ENCODE data around the gene CDC42BPB.

CDC42BPB gene, protein sequence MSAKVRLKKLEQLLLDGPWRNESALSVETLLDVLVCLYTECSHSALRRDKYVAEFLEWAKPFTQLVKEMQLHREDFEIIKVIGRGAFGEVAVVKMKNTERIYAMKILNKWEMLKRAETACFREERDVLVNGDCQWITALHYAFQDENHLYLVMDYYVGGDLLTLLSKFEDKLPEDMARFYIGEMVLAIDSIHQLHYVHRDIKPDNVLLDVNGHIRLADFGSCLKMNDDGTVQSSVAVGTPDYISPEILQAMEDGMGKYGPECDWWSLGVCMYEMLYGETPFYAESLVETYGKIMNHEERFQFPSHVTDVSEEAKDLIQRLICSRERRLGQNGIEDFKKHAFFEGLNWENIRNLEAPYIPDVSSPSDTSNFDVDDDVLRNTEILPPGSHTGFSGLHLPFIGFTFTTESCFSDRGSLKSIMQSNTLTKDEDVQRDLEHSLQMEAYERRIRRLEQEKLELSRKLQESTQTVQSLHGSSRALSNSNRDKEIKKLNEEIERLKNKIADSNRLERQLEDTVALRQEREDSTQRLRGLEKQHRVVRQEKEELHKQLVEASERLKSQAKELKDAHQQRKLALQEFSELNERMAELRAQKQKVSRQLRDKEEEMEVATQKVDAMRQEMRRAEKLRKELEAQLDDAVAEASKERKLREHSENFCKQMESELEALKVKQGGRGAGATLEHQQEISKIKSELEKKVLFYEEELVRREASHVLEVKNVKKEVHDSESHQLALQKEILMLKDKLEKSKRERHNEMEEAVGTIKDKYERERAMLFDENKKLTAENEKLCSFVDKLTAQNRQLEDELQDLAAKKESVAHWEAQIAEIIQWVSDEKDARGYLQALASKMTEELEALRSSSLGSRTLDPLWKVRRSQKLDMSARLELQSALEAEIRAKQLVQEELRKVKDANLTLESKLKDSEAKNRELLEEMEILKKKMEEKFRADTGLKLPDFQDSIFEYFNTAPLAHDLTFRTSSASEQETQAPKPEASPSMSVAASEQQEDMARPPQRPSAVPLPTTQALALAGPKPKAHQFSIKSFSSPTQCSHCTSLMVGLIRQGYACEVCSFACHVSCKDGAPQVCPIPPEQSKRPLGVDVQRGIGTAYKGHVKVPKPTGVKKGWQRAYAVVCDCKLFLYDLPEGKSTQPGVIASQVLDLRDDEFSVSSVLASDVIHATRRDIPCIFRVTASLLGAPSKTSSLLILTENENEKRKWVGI (N-terminal part only)

DNA sequence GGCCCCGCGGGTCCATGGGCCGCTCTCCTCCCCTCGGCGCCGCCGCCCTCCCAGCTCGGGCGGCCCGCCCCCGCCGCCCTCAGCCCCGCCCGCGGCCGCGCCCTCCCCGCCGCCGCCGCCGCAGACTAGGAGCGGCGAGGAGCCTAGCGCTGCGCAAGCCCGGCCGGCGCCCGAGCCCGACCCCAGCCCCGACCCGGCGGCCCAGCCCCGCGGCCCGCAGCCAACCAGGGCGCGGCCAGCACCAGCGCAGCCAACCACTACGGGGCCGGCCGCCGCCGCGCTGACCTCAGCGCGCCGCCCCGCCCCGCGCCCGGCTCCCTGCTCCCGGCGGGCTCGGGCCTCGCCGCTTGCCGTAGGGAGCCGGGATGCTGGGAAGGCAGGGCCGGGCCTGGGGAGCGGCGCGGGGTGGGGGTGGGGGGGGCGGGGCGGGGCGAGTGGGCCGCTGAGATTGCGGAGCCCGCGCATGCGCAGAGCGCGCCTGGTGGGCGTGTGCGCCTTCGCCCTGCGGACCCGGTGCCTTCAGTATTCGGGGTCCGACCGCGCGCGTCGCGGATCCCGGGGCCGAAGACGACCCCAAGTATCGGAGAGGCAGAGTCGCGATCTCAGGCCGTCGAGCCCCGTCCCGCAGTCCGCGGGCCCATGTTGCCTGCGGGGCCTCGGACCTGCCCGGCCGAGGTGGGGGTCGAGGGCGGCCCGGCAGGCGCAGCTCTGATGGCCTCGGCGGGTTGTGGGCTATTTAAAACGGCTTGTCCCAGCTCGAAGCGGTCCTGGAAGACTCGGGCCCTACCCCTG lies at the start of gene CDC42BPB:
TSS of gene CDC42BPB (minus strand) at position 178 of the 792 bp plus-strand sequence. CDS start 376 bp downstream, outside the sequence.
- Mint-ChIP-seq H3K4me3 (peak within 1 kb of the TSS; percentile 64), H3K36me3 (ENCODE audit: low read depth) (no peaks in the 10 kb centered on the region)

DNA sequence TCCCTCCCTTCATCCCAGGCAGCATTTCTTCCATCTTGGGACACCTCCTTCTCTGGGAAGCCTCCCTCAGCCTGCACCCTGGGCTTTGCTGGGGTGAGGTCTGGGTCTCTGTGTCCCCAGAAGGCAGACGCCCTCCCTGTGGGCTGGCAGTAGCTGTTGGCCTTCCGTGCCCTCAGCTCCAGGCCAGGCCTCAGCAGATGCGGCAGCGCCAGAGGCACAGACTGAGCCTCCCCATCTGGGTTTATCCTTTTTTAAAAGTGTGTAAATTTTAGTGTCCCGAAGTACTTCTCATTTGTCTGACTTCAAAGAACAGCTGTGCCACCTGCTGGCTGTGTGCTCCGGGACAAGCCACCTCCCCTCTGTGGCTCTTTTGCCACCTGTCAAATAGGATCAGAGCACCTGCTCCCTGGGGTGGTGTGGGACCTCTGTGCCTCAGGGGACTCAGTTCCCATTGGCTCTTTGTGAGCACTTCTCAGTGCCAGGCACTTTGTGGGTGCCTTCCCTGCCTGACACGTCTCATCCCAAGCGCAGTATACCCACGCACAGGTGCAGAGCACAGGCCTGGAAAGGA lies 48.3 kb upstream of the CDC42BPB start:
- Mint-ChIP-seq H3K4me3 (no peak overlapping the region), H3K4me1 (ENCODE audit: low read depth) (peaks cover 5% of the 10 kb centered on the region), H3K27ac (no peak overlapping the region), H3K9me3 (no peaks in the 10 kb centered on the region), H3K36me3 (ENCODE audit: low read depth) (no peaks in the 10 kb centered on the region), H3K27me3 (ENCODE audit: low read depth) (peaks cover 32% of the 10 kb centered on the region)

More for the DNA sequence above, at the start of gene CDC42BPB:
- Mint-ChIP-seq H3K9me3 (no peaks in the 10 kb centered on the region), H3K27ac (peak within 1 kb of the TSS; percentile 45), H3K4me1 (ENCODE audit: low read depth) (peaks cover 3% of the 10 kb centered on the region), H3K27me3 (ENCODE audit: low read depth) (peaks cover 57% of the 10 kb centered on the region)

DNA sequence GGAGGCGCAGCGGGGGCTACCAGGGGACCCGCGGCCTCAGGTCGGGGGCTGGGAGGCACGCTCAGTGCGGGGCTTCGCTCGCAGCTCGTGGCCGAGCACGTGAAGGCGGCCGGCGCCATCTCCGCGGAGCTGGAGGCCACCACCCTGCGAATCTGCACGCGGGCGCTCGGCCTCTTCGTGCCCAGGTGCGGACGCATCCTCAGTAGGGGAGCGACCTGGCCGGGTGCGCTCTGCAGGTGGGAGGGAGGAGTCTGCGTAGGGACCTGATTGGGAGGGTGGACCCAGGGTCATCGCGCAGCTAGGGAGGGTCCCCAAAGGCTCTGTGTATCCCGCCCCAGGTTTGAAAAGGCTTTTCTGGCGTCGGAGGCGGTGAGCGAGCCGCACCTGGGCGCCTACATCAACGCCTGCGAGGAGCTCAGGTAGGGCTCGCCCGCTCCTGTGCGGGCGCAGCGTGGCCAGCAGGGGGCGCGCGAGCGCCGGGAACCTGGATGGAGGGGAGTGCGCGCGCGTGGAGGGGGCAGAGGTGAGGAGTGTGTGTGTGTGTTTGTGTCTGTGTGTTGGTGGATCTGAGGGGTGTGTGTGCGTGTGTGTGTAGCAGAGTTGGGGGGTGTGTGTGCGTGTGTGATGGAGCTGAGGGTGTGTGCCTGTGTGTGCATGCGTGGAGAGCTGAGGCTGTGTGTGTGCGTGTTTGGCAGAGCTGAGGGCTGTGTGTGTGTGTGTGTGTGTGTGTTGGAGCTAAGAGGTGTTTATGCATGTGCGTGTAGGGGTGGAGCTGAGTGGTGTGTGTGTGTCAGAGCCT lies 47.5 kb upstream of the CDC42BPB start:
- Mint-ChIP-seq H3K9me3 (no peaks in the 10 kb centered on the region), H3K27ac (no peak overlapping the region), H3K27me3 (ENCODE audit: low read depth) (peaks cover 32% of the 10 kb centered on the region), H3K36me3 (ENCODE audit: low read depth) (no peaks in the 10 kb centered on the region), H3K4me1 (ENCODE audit: low read depth) (peaks cover 5% of the 10 kb centered on the region), H3K4me3 (no peak overlapping the region)

DNA sequence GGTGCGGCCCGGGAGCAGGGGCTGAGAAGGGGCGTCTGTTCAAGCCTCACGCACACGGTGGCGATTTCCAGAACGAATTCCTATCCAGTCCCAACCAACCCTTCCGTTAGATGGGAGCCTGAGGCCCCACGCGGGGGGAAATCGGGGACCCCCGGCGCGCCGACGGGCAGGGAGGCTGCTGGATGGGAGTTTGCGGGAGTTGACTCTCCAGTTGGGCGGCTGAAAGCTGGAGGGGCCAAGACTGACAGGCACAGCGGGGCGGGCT lies 47.0 kb upstream of the CDC42BPB start:
- Mint-ChIP-seq H3K27me3 (ENCODE audit: low read depth) (peaks cover 32% of the 10 kb centered on the region), H3K4me1 (ENCODE audit: low read depth) (peaks cover 5% of the 10 kb centered on the region), H3K27ac (no peak overlapping the region), H3K36me3 (ENCODE audit: low read depth) (no peaks in the 10 kb centered on the region), H3K9me3 (no peaks in the 10 kb centered on the region), H3K4me3 (no peak overlapping the region)

DNA sequence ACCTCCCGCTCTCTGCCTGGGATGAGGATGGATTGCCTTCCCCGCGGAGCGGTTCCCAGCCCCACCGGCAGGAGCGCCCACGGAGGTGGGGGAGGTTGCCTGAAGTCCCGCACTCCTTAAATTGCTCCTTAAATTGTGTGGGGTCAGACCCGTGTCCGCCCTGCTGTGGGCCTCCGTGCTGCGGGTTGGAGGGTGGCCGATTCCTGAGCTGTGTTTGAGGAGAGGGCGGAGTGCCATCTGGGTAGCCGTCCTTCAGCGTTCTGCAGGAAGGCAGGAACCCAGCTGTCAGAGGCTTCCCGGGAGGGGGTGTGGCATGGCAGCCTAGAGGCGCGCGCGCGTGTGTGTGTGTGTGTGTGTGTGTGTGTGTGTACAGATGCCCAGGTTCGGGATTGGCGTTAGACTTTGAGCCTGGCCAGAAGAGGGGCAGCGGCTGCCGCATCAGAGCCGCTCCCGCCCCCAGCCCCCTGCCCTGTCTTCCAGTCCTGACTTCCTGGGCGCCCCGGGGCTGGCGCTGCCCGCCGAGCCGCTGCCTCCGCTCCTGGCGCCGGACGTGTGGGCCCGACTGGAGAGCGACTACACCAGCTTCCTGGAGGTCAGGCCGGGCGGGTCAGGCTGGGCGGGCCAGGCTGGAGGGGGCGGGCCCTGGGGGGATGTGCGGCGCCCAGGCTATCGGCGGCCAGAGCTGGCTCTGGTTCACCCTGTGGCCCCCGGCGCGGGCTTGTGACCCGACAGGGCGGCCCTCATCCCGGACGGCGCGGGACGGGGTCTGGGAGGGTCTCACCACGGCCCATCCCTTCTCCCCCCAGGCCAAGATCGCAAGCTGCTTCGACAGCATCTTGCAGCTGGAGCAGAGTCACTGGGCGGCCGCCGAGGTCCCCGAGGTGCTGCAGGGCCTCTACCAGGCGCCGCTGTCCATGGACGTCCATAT lies 46.4 kb upstream of the CDC42BPB start:
- Mint-ChIP-seq H3K9me3 (no peaks in the 10 kb centered on the region), H3K27ac (no peak overlapping the region), H3K27me3 (ENCODE audit: low read depth) (peaks cover 32% of the 10 kb centered on the region), H3K4me1 (ENCODE audit: low read depth) (peaks cover 4% of the 10 kb centered on the region), H3K4me3 (no peak overlapping the region), H3K36me3 (ENCODE audit: low read depth) (no peaks in the 10 kb centered on the region)

DNA sequence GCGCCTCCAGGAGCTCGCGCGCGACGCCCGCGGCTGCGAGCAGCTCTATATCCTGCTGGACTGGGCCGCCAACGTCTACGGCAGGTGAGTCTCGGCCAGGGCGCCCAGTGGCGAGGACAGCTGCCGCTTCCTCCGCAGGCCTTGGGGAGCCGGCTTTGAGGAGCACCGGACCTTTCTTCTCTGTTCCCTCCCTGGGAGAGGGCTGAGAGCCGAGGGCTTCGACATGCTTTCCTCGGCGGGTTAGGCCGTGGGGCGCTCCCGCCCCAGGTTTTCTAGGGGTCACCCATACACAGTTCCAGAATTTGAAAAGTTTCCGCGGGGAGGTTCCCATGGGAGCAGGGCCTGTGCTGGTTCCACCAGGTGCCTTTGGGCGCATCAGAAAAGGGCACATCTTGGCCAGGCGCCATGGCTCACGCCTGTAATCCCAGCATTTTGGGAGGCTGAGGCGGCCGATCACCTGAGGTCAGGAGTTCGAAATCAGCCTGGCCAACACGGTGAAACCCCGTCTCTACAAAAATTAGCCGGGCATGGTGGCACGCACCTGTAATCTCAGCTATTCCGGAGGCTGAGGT lies 45.4 kb upstream of the CDC42BPB start:
- H3K36me3 Mint-ChIP-seq (ENCODE audit: low read depth): no peaks in the 10 kb centered on the region
- H3K4me1 Mint-ChIP-seq (ENCODE audit: low read depth): peaks cover 3% of the 10 kb centered on the region
- peaks cover 32% of the 10 kb centered on the region for H3K27me3 Mint-ChIP-seq (ENCODE audit: low read depth)
- H3K4me3 Mint-ChIP-seq: no peak overlapping the region
- no peak overlapping the region for H3K27ac Mint-ChIP-seq
- no peaks in the 10 kb centered on the region for H3K9me3 Mint-ChIP-seq

DNA sequence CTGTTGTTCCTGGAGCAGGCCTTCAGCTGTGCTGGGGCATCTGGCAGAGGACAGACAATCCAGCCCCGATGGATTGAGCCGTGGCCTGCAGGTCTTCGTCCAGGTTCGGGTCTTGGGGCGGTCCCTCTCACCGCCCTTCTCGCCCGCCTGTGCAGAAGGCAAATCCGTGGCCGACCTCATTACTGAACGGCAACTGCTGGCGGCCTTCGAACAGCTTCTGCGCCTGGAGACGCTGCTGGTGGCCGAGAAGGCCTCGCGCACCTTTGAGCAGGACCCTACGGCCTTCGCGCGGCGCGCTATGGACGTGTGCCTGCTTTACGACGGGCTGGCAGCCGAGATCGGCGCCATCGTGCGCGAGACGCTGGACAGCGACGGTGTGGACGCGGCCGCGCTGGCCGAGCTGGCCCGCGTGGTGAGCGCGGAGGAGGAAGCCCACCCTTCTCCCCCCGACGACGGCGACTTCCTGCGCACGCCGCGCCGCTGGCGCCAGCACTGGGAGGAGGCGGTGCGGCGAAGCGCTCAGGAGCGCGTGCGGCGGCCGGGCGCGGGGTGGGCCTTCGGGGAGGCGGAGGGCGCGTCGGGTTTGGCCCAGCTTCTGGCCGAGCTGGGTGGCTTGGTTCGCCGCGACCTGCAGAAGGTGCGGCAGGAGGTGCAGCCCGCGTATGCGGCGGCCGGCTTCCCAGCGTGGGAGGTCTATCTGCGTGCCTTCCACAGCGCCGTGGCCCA lies 44.8 kb upstream of the CDC42BPB start:
- Mint-ChIP-seq H3K27me3 (ENCODE audit: low read depth) (peaks cover 32% of the 10 kb centered on the region), H3K36me3 (ENCODE audit: low read depth) (no peaks in the 10 kb centered on the region), H3K4me3 (no peak overlapping the region)

DNA sequence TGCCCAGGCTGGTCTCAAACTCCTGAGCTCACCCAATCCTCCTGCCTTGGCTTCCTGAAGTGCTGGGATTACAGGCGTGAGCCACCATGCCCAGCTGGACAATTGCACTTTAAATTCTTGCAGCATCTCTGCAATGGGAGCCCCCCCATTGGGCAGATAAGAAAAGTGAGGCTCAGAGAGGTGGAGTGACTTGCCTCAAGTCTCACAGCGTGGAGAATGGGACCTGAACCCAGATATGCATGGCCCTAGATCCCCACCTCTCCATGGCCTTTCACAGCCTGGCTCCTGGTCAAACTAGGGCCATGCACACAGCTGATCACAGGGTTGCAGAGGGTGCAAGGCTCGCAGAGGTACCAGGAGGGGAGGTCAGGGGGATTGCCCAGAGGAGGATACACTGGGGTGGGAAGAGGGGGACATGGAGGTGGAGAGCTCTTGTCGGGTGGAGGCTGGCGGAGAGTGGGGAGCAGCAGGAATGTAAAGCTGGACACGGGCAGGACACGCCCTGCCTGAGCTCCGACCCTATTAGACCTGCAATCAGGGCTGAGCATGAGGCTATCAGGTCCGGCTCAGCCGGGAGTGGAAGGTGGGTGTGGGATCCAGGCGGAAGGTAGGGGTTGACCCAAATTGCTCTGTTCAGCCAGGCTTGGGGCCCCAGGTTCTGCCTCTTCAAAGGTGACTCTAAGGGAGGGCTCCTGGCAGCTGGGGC lies 44.1 kb upstream of the CDC42BPB start:
- Mint-ChIP-seq H3K27ac (no peak overlapping the region), H3K4me3 (no peak overlapping the region), H3K4me1 (ENCODE audit: low read depth) (peaks cover 3% of the 10 kb centered on the region), H3K27me3 (ENCODE audit: low read depth) (peaks cover 32% of the 10 kb centered on the region), H3K9me3 (no peaks in the 10 kb centered on the region), H3K36me3 (ENCODE audit: low read depth) (no peaks in the 10 kb centered on the region)

More for the DNA sequence above, 44.8 kb upstream of the CDC42BPB start:
- Mint-ChIP-seq H3K9me3 (no peaks in the 10 kb centered on the region), H3K4me1 (ENCODE audit: low read depth) (peaks cover 3% of the 10 kb centered on the region), H3K27ac (no peak overlapping the region)

DNA sequence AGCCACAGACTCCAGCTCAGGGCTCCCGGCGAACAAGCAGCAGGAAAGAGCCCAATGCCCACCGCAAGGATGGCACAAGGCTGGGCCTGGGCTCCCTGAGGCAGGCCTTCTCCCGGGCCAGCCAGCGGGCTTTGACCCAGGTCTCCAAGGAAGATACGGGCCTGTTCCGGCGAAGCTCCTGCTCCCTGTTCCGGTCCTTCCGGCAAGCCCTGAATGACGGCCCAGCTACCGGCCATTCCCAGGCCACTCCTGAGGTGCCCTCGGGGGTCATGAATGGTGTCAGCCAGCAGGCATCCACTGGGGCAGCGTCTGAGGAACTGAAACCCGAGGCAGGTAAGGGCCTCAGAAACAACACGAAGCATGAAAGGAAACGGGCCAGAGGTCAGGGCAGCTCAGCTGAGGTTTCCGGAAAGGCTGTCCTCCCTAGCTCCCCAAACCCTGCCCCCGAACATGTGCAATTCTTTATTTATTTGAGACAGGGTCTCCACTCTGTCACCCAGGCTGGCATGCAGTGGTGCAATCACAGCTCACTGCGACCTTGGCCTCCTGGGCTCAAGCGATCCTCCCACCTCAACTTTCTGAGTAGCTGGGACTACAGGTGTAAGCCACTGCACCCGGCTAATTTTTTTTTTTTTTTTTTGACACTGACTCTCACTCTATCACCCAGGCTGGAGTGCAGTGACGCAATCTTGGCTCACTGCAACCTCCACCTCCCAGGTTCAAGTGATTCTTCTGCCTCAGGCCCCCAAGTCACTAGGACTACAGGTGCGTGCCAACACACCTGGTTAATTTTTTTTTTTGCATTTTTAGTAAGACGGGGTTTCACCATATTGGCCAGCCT lies 43.2 kb upstream of the CDC42BPB start:
- H3K36me3 Mint-ChIP-seq (ENCODE audit: low read depth): no peaks in the 10 kb centered on the region
- no peak overlapping the region for H3K4me3 Mint-ChIP-seq
- H3K27ac Mint-ChIP-seq: no peak overlapping the region

DNA sequence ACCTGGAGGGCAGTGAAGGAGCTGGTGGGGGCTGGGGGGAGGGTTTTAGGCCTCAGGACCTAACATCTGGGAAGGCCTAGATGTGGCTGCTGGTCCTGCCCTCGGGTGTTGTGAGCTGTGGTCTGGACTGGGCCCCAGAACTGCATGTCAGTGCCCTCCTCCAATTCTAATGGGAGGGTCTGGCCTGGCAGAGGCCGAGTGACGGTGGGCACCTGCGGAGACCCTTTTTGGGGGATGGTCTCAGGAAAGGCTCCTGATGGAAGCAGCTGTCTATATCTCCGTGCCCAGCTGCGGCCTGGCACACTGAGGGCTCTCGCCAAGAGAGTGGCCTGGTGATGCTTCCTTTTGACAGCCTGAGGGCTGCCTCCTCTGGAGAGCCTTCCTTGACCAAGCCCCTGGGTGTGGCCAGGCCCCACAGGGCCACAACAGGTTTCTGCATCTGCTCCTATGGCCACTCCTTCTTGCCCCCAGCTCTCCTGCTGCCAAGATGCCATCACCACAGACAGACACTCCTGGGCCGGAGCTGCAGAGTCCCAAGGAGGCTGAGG lies 42.5 kb upstream of the CDC42BPB start:
- Mint-ChIP-seq H3K4me1 (ENCODE audit: low read depth) (no peaks in the 10 kb centered on the region), H3K4me3 (no peak overlapping the region), H3K36me3 (ENCODE audit: low read depth) (no peaks in the 10 kb centered on the region), H3K9me3 (no peaks in the 10 kb centered on the region), H3K27me3 (ENCODE audit: low read depth) (peaks cover 21% of the 10 kb centered on the region), H3K27ac (no peak overlapping the region)

More for the DNA sequence above, 43.2 kb upstream of the CDC42BPB start:
- Mint-ChIP-seq H3K9me3 (no peaks in the 10 kb centered on the region), H3K4me1 (ENCODE audit: low read depth) (peaks cover 3% of the 10 kb centered on the region), H3K27me3 (ENCODE audit: low read depth) (peaks cover 28% of the 10 kb centered on the region)
